K562 (cell line): Measurements from ENCODE around the gene SLC17A2. TPM values are rescaled to one million over a fixed set of nuclear protein-coding genes. Genes with fewer than 3 reads are reported as not detected.
A peak's percentile ranks its signal among the peaks of the same experiment; 100 is the strongest.

Experiments used
- ATAC-seq: fragments of 200-7000 bp; cut with Tn5 transposase; 3 replicates; pipeline ENCODE4 v1.9.1; 2020; ENCODE audit warnings: moderate library complexity
- BruUV-seq: library from RNA; stranded (reverse); fragments of 400-500 nt; replicated peaks from 2 replicates; lab custom pipeline; 2021; lab: Mats Ljungman, UMichigan
- CTCF ChIA-PET: fragments of 300-600 bp; formaldehyde crosslinking; extraction: SDS; loops from one replicate; lab custom pipeline; 2021; ENCODE audit warnings: low intra/inter-chr PET ratio; lab: Yijun Ruan, JAX
- POLR2A ChIA-PET: fragments of 300-600, 350-650 bp; sonication (Branson Sonifier 250); formaldehyde crosslinking; extraction: SDS; loops from one replicate; lab custom pipeline; 2021; ENCODE audit warnings: antibody characterized with exemption, inconsistent platforms; lab: Yijun Ruan, JAX
- DNase-seq, 4 experiments: peaks; one replicate each; pipeline versions ENCODE4 v3.0.0 to v3.0.0-alpha.2; 2011 to 2018; ENCODE audit warnings: low spot score in 3 of 4, mixed read lengths in 3 of 4; ENCODE audit errors: extremely low read depth in 1 of 4
- FAIRE-seq: peaks from 2 replicates; lab custom pipeline; 2011; peaks lifted over from hg19 to GRCh38; lab: Jason Lieb, UNC
- H2AFZ ChIP-seq: 2 replicates; pipeline ENCODE4 v1.6.0; 2011; ENCODE audit warnings: low read depth, low read length, control low read depth, inconsistent platforms
- H3K27ac ChIP-seq: fragments of 200-600 bp; 3 replicates; pipeline ENCODE4 v1.8.0; 2011; ENCODE audit warnings: low read depth, mild to moderate bottlenecking, control low read depth, inconsistent platforms, low read length, moderate library complexity, mixed read lengths; ENCODE audit errors: extremely low read depth
- H3K27me3 ChIP-seq, 2 experiments: fragments of 300-600 bp in 1 of 2; 2 replicates in 1 of 2; 3 replicates in 1 of 2; pipeline versions ENCODE4 v1.6.0 to v1.8.0; 2011; ENCODE audit warnings: inconsistent platforms in 2 of 2, low read length in 2 of 2, mild to moderate bottlenecking in 1 of 2, mixed read lengths in 1 of 2, moderate library complexity in 1 of 2; ENCODE audit not compliant: control insufficient read depth in 2 of 2, insufficient read depth in 2 of 2
- H3K36me3 ChIP-seq: fragments of 300-600 bp; 3 replicates; pipeline ENCODE4 v1.8.0; 2011; ENCODE audit warnings: mild to moderate bottlenecking, low read length, inconsistent platforms; ENCODE audit not compliant: control insufficient read depth, insufficient read depth
- H3K4me1 ChIP-seq, 2 experiments: fragments of 200-600 bp in 1 of 2; replicated peaks in 1 of 2; 2 replicates in 1 of 2; 3 replicates in 1 of 2; pipeline versions ENCODE4 v1.5.1 to v1.8.0; 2011; ENCODE audit warnings: inconsistent platforms in 2 of 2, low read length in 2 of 2, mild to moderate bottlenecking in 1 of 2, mixed read lengths in 1 of 2, moderate library complexity in 1 of 2; ENCODE audit not compliant: control insufficient read depth in 2 of 2, insufficient read depth in 2 of 2
- H3K4me2 ChIP-seq: 2 replicates; pipeline ENCODE4 v1.6.1; 2011; ENCODE audit warnings: low read length, control low read depth, inconsistent platforms, mixed read lengths; ENCODE audit not compliant: insufficient read depth
- H3K4me3 ChIP-seq: fragments of 200-600 bp; sonication (generic), shearing (Covaris generic); 2 replicates; pipeline ENCODE4 v1.5.1; 2016; ENCODE audit warnings: control low read depth, inconsistent platforms
- H3K79me2 ChIP-seq: fragments of 200-600 bp; 3 replicates; pipeline ENCODE4 v1.8.0; 2011; ENCODE audit warnings: low read length, inconsistent platforms; ENCODE audit not compliant: control insufficient read depth, insufficient read depth
- H3K9ac ChIP-seq, 2 experiments: 2 replicates each; pipeline versions ENCODE4 v1.6.0 to v1.6.1; 2011; ENCODE audit warnings: low read depth in 2 of 2, low read length in 2 of 2, control low read depth in 1 of 2, inconsistent platforms in 1 of 2, mild to moderate bottlenecking in 1 of 2, mixed read lengths in 1 of 2; ENCODE audit not compliant: insufficient read depth in 1 of 2
- H3K9me1 ChIP-seq: one replicate; pipeline ENCODE4 v1.6.0; 2011; ENCODE audit warnings: inconsistent platforms, mild to moderate bottlenecking, low read length, moderate library complexity; ENCODE audit not compliant: control insufficient read depth, insufficient read depth
- H3K9me3 ChIP-seq: replicated peaks from 2 replicates; pipeline ENCODE4 v1.5.1; 2011; ENCODE audit warnings: low read depth, low read length, inconsistent platforms; ENCODE audit not compliant: control insufficient read depth, insufficient read depth
- H4K20me1 ChIP-seq: replicated peaks from 2 replicates; pipeline ENCODE4 v1.6.1; 2011; ENCODE audit warnings: low read length, inconsistent platforms, mixed read lengths; ENCODE audit not compliant: control insufficient read depth, insufficient read depth
- BACH1 ChIP-seq: fragments of 200-800 bp; sonication (Bioruptor generic); IDR thresholded peaks from 2 replicates; pipeline ENCODE4 v1.6.1; 2016; ENCODE audit warnings: missing genetic modification characterization, missing compliant biosample characterization
- CEBPB ChIP-seq: fragments of 450-650 bp; IDR thresholded peaks from 2 replicates; pipeline ENCODE4 v1.6.1; 2016; ENCODE audit warnings: missing genetic modification characterization, missing compliant biosample characterization
- CEBPG ChIP-seq, 3 experiments: fragments of 200-800 bp in 1 of 3; sonication (Bioruptor generic) in 1 of 3; sonication (generic) in 1 of 3; formaldehyde crosslinking in 1 of 3; IDR thresholded peaks in 2 of 3; conservative IDR thresholded peaks in 1 of 3; 2 replicates each; pipeline versions ENCODE4 v1.6.1 to v1.8.0; 2016 to 2022; ENCODE audit warnings: missing compliant biosample characterization in 2 of 3, missing genetic modification characterization in 2 of 3, mild to moderate bottlenecking in 1 of 3, missing genetic modification reagents in 1 of 3
- ESRRA ChIP-seq: fragments of 450-650 bp; IDR thresholded peaks from 2 replicates; pipeline ENCODE4 v1.6.1; 2014; ENCODE audit warnings: low read depth, mild to moderate bottlenecking, moderate library complexity, borderline replicate concordance
- NR3C1 ChIP-seq: sonication (generic); formaldehyde crosslinking; IDR thresholded peaks from 2 replicates; pipeline ENCODE4 v1.8.1; 2022; ENCODE audit warnings: missing genetic modification reagents
- SAP30 ChIP-seq: fragments of 200-600 bp; sonication (generic); IDR thresholded peaks from 2 replicates; pipeline ENCODE4 v1.6.1; 2012; ENCODE audit warnings: borderline replicate concordance, low read depth, mild to moderate bottlenecking, moderate library complexity, low read length, control low read depth, inconsistent platforms; ENCODE audit not compliant: insufficient read depth, poor library complexity, severe bottlenecking
- TEAD4 ChIP-seq, 2 experiments: sonication (generic) in 1 of 2; formaldehyde crosslinking in 1 of 2; IDR thresholded peaks; 2 replicates each; pipeline versions ENCODE4 v1.6.1 to v1.8.0; 2012 to 2022; ENCODE audit warnings: borderline replicate concordance in 1 of 2, inconsistent platforms in 1 of 2, low read length in 1 of 2, mild to moderate bottlenecking in 1 of 2, missing genetic modification reagents in 1 of 2
- YBX1 ChIP-seq: fragments of 450-650 bp; IDR thresholded peaks from 2 replicates; pipeline ENCODE4 v1.7.1; 2016; ENCODE audit warnings: mild to moderate bottlenecking
- ZEB2 ChIP-seq: fragments of 450-650 bp; IDR thresholded peaks from 2 replicates; pipeline ENCODE4 v1.6.1; 2016
- ZKSCAN1 ChIP-seq: fragments of 150-350 bp; IDR thresholded peaks from 2 replicates; pipeline ENCODE4 v1.6.1; 2016; ENCODE audit warnings: low read depth, low read length
- ZNF324 ChIP-seq: fragments of 250-450 bp; sonication (Bioruptor Pico); IDR thresholded peaks from 2 replicates; pipeline ENCODE4 v1.4.0; 2020; ENCODE audit warnings: mild to moderate bottlenecking
- ZNF445 ChIP-seq: fragments of 250-450 bp; sonication (Bioruptor Pico); IDR thresholded peaks from 2 replicates; pipeline ENCODE4 v1.4.0; 2020; ENCODE audit warnings: low read depth, mild to moderate bottlenecking, moderate library complexity
- WGBS: fragments of 100-300 bp; shearing (Covaris generic); methylation state at CpG from one replicate; pipeline ENCODE4 v1.1.6; 2016; ENCODE audit warnings: low coverage, mixed read lengths; ENCODE audit not compliant: insufficient coverage; ENCODE audit errors: missing lambda C conversion rate; 5-methylcytosine and 5-hydroxymethylcytosine counted together
- in situ Hi-C: fragments of 300-500 bp; cut with MboI; formaldehyde crosslinking; loops from 4 replicates; pipeline ENCODE4 v1.15.0; 2018; ENCODE audit warnings: inconsistent platforms, mixed read lengths
- intact Hi-C: fragments of 100-400 bp; cut with micrococcal nuclease; formaldehyde crosslinking; loops from 2 replicates; pipeline ENCODE4 v1.14.2; 2022
- polyA plus RNA-seq, 8 experiments: library from polyadenylated mRNA; depleted of rRNA in 4 of 8; stranded (reverse) in 5 of 8; unstranded in 3 of 8; fragments of >200 nt; fragmentation: Nextera tagmentation in 2 of 8; fragmentation: Illumina TruSeq in 1 of 8; extraction: Ambion mirVana in 2 of 8; extraction: Trizol in 1 of 8; gene quantifications; 2 replicates each; pipeline versions ENCODE4 v1.2.1 to v1.2.3, GENCODE V29; 2011 to 2014; ENCODE audit warnings: inconsistent platforms in 1 of 8, missing spikeins in 1 of 8
- total RNA-seq, 7 experiments: library from RNA; depleted of rRNA in 6 of 7; stranded (reverse); fragments of >200 nt in 6 of 7; fragmentation: Illumina TruSeq in 2 of 7; extraction: Trizol in 2 of 7; gene quantifications; 2 replicates each; pipeline versions ENCODE4 v1.2.1 to v1.2.3, GENCODE V29; 2011 to 2021; ENCODE audit warnings: low replicate concordance in 1 of 7
- TF ChIP-seq, protein P1 (sequence below): sonication (generic); formaldehyde crosslinking; IDR thresholded peaks from 2 replicates; pipeline ENCODE4 v1.8.0; 2023; ENCODE audit warnings: missing genetic modification reagents, mild to moderate bottlenecking, borderline replicate concordance
- TF ChIP-seq, protein P2 (sequence below), 2 experiments: fragments of 450-650 bp; conservative IDR thresholded peaks; 2 replicates each; pipeline ENCODE4 v1.6.1; 2017; ENCODE audit warnings: mild to moderate bottlenecking in 2 of 2, moderate library complexity in 2 of 2
- TF ChIP-seq, protein P3 (sequence below): fragments of 450-650 bp; IDR thresholded peaks from 2 replicates; pipeline ENCODE4 v1.6.1; 2016; ENCODE audit warnings: low read depth, mild to moderate bottlenecking, moderate library complexity

SLC17A2 gene
- total and polyA plus RNA-seq, 9 of the 15 experiments (the other 6 are each of a cell fraction or from before 2014, with no cell fraction given), result not detected

DNA sequence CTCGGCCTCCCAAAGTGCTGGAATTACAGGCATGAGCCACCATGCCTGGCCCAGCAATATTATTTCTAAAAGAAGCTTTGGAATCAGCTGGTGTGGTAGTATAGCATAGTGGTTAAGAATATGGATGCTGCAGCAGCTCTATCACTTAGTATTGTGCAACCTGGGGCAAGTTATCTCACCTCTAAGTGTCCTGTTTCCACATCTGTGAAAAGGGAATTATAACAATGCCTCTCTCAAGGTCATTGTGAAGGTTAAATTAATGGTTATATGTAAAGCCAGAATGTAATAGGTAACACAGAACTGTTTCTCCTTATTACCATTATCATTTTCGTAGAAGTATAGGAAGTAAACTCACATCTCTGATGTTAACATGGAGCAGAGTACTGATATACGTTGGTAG, 14.2 kb downstream of the SLC17A2 start:
- Histone ChIP-seq H3K9me3 (no peaks in the 10 kb centered on the region), H2AFZ (no peak overlapping the region), H3K9ac (no peak overlapping the region), H4K20me1 (no peaks in the 10 kb centered on the region), H3K4me2 (no peak overlapping the region), H3K79me2 (no peaks in the 10 kb centered on the region), H3K9me1 (no peaks in the 10 kb centered on the region), H3K27me3 (peaks cover 0 to 6% of the 10 kb centered on the region in 2 experiments; a peak in 1 of 5 replicates), H3K36me3 (no peaks in the 10 kb centered on the region), H3K4me1 (peaks cover 0 to 2% of the 10 kb centered on the region in 2 experiments; a peak in 1 of 5 replicates), H3K27ac (no peak overlapping the region), H3K4me3 (no peak overlapping the region)
- FAIRE-seq (no peak), ATAC-seq (no peak), DNase-seq (no peak)
- POLR2A ChIA-PET, result interaction anchor here (0.6 to 1.9 kb wide), 3 partner anchors 10 to 212 kb away, joined by 3 to 7 read pairs (median 4); no protein-coding TSS in a partner anchor
- in situ Hi-C loops (no loop called here), intact Hi-C loops (no loop called here)
- BruUV-seq, result no TSS peak
- WGBS, result 8% methylated on average over 3 of the region's 3 CpGs
- CTCF ChIA-PET, result no interaction called here
- TF ChIP-seq YBX1 (no peak), NR3C1 (no peak), TEAD4 (IDR thresholded peaks at IDR 0.05; ENCODE audit: low read length) (no peak), TEAD4 (CRISPR knock-in tag; IDR thresholded peaks at IDR 0.05; ENCODE audit: borderline replicate concordance) (no peak), BACH1 (no peak), ESRRA (peak; percentile 82), CEBPB (tag) (peak; percentile 63), SAP30 (no peak), ZKSCAN1 (no peak), ZNF445 (no peak), ZEB2 (no peak), CEBPG (CRISPR knock-in tag; IDR thresholded peaks at IDR 0.05) (no peak), CEBPG (tag; conservative IDR thresholded peaks at IDR 0.05 in 1 of 2, IDR thresholded peaks at IDR 0.05 in 1 of 2) (peak; percentile 63 to 74; a peak in 3 of 4 replicates), ZNF324 (no peak)
- TF ChIP-seq, protein P1, sequence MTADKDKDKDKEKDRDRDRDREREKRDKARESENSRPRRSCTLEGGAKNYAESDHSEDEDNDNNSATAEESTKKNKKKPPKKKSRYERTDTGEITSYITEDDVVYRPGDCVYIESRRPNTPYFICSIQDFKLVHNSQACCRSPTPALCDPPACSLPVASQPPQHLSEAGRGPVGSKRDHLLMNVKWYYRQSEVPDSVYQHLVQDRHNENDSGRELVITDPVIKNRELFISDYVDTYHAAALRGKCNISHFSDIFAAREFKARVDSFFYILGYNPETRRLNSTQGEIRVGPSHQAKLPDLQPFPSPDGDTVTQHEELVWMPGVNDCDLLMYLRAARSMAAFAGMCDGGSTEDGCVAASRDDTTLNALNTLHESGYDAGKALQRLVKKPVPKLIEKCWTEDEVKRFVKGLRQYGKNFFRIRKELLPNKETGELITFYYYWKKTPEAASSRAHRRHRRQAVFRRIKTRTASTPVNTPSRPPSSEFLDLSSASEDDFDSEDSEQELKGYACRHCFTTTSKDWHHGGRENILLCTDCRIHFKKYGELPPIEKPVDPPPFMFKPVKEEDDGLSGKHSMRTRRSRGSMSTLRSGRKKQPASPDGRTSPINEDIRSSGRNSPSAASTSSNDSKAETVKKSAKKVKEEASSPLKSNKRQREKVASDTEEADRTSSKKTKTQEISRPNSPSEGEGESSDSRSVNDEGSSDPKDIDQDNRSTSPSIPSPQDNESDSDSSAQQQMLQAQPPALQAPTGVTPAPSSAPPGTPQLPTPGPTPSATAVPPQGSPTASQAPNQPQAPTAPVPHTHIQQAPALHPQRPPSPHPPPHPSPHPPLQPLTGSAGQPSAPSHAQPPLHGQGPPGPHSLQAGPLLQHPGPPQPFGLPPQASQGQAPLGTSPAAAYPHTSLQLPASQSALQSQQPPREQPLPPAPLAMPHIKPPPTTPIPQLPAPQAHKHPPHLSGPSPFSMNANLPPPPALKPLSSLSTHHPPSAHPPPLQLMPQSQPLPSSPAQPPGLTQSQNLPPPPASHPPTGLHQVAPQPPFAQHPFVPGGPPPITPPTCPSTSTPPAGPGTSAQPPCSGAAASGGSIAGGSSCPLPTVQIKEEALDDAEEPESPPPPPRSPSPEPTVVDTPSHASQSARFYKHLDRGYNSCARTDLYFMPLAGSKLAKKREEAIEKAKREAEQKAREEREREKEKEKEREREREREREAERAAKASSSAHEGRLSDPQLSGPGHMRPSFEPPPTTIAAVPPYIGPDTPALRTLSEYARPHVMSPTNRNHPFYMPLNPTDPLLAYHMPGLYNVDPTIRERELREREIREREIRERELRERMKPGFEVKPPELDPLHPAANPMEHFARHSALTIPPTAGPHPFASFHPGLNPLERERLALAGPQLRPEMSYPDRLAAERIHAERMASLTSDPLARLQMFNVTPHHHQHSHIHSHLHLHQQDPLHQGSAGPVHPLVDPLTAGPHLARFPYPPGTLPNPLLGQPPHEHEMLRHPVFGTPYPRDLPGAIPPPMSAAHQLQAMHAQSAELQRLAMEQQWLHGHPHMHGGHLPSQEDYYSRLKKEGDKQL (CRISPR knock-in tag), result no peak
- TF ChIP-seq, protein P2, sequence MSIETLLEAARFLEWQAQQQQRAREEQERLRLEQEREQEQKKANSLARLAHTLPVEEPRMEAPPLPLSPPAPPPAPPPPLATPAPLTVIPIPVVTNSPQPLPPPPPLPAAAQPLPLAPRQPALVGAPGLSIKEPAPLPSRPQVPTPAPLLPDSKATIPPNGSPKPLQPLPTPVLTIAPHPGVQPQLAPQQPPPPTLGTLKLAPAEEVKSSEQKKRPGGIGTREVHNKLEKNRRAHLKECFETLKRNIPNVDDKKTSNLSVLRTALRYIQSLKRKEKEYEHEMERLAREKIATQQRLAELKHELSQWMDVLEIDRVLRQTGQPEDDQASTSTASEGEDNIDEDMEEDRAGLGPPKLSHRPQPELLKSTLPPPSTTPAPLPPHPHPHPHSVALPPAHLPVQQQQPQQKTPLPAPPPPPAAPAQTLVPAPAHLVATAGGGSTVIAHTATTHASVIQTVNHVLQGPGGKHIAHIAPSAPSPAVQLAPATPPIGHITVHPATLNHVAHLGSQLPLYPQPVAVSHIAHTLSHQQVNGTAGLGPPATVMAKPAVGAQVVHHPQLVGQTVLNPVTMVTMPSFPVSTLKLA (conservative IDR thresholded peaks at IDR 0.05), result no peak
- TF ChIP-seq, protein P3, sequence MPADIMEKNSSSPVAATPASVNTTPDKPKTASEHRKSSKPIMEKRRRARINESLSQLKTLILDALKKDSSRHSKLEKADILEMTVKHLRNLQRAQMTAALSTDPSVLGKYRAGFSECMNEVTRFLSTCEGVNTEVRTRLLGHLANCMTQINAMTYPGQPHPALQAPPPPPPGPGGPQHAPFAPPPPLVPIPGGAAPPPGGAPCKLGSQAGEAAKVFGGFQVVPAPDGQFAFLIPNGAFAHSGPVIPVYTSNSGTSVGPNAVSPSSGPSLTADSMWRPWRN, result no peak
